ENCODE measurements around the gene EFNA1. TPM values are rescaled to one million over a fixed set of nuclear protein-coding genes. Genes with fewer than 3 reads are reported as not detected.

EFNA1 gene
- total and polyA plus RNA-seq, 2 of the 13 experiments (the other 11 are each of a cell fraction or from before 2014, with no cell fraction given) = 81.8 to 874 TPM

- TF ChIP-seq ZSCAN5A (CRISPR knock-in tag; IDR thresholded peaks at IDR 0.05; ENCODE audit: borderline replicate concordance) (no peak; the same call in 1 of the 2 replicates), STAT6 (CRISPR knock-in tag; IDR thresholded peaks at IDR 0.05; ENCODE audit: borderline replicate concordance) (no peak), ZNF772 (CRISPR knock-in tag; IDR thresholded peaks at IDR 0.05) (no peak), ZNF777 (CRISPR knock-in tag; IDR thresholded peaks at IDR 0.05) (no peak), ZBTB25 (CRISPR knock-in tag; IDR thresholded peaks at IDR 0.05) (no peak), ZNF224 (CRISPR knock-in tag; IDR thresholded peaks at IDR 0.05) (no peak), ZBTB10 (CRISPR knock-in tag; IDR thresholded peaks at IDR 0.05; ENCODE audit: borderline replicate concordance) (no peak; the same call in 1 of the 2 replicates), BATF2 (CRISPR knock-in tag; IDR thresholded peaks at IDR 0.05) (no peak; the same call in 1 of the 2 replicates), RBM22 (optimal IDR thresholded peaks at IDR 0.05; ENCODE audit: low read length) (peak; percentile 72), ZNF800 (CRISPR knock-in tag; IDR thresholded peaks at IDR 0.05) (no peak), ZNF30 (CRISPR knock-in tag; IDR thresholded peaks at IDR 0.05) (no peak), PRMT3 (CRISPR knock-in tag; IDR thresholded peaks at IDR 0.05; ENCODE audit: borderline replicate concordance, low read depth) (no peak; the same call in 1 of the 2 replicates)
Measured at GRCh38 chr1:155126556-155127104, 1.0 kb upstream of the EFNA1 start (continued).

All from HepG2 (cell line).